Activated effector memory CD4-positive, alpha-beta T cell treated with anti-CD3 and anti-CD28 coated beads, Interleukin-2, amount 50 U/mL, for 16 hours (primary cell): ENCODE results near the gene SLC38A10.
A peak's percentile ranks its signal among the peaks of the same experiment; 100 is the strongest.
"Not testable (repeated sequence)": the region's sequence is repeated elsewhere in the genome, so short reads cannot be mapped to it uniquely, and the experiment has no call there.

Source experiments
- DNase-seq: peaks from one replicate; pipeline ENCODE4 v3.0.0-alpha.2; 2020

The SLC38A10 gene

GRCh38 chr17:81238815-81239713, 56.0 kb downstream of the SLC38A10 start, which contains the start of the genes NDUFAF8 and TEPSIN:
TSS of gene NDUFAF8 (plus strand) at chr17:81239318. CDS start at chr17:81239364, 46 bp downstream.
TSS of gene TEPSIN (minus strand) at chr17:81239055. CDS start at chr17:81239033, 22 bp downstream.
- DNase-seq: peak; percentile 98

GRCh38 chr17:81238490-81238814, 56.7 kb downstream of the SLC38A10 start:
- no peak for DNase-seq

- DNase-seq: no peak
Measured at GRCh38 chr17:81237591-81238489, 57.3 kb downstream of the SLC38A10 start.

GRCh38 chr17:81236784-81237183, 58.3 kb downstream of the SLC38A10 start:
- no peak for DNase-seq

GRCh38 chr17:81235822-81236740, 59.0 kb downstream of the SLC38A10 start:
- no peak for DNase-seq

GRCh38 chr17:81234940-81235821, 59.9 kb downstream of the SLC38A10 start:
- DNase-seq: no peak

- DNase-seq: no peak
Measured at GRCh38 chr17:81234506-81234855, 60.6 kb downstream of the SLC38A10 start.

GRCh38 chr17:81233811-81234505, 61.1 kb downstream of the SLC38A10 start:
- DNase-seq: no peak

GRCh38 chr17:81233316-81233715, 61.8 kb downstream of the SLC38A10 start:
- no peak for DNase-seq

- DNase-seq: no peak
Measured at GRCh38 chr17:81232616-81233241, 62.4 kb downstream of the SLC38A10 start.

GRCh38 chr17:81231766-81232581, 63.1 kb downstream of the SLC38A10 start:
- no peak for DNase-seq

- DNase-seq: no peak
Measured at GRCh38 chr17:81231121-81231645, 63.9 kb downstream of the SLC38A10 start.

GRCh38 chr17:81230043-81230820, 64.9 kb downstream of the SLC38A10 start:
- DNase-seq: no peak

- no peak for DNase-seq
Measured at GRCh38 chr17:81229666-81229920, 65.5 kb downstream of the SLC38A10 start.

GRCh38 chr17:81228834-81229665, 66.1 kb downstream of the SLC38A10 start:
- DNase-seq: no peak

GRCh38 chr17:81228420-81228819, 66.7 kb downstream of the SLC38A10 start:
- DNase-seq: no peak

GRCh38 chr17:81227630-81228029, 67.5 kb downstream of the SLC38A10 start:
- not testable (repeated sequence) for DNase-seq

- DNase-seq: no peak
Measured at GRCh38 chr17:81223762-81224130, 71.4 kb downstream of the SLC38A10 start.
